ENCODE results near the gene WDR47. TPM values are rescaled to one million over a fixed set of nuclear protein-coding genes. Genes with fewer than 3 reads are reported as not detected.

Gene WDR47
- total and polyA plus RNA-seq, 2 of the 8 experiments (the other 6 are each of a cell fraction or from before 2014, with no cell fraction given) = 1.9 to 6.7 TPM

- Histone ChIP-seq H2BK12ac (ENCODE audit: low read depth, low read length) (no peak overlapping the region), H2AK5ac (ENCODE audit: low read depth, low read length) (no peak overlapping the region), H2AFZ (ENCODE audit: low read length) (no peak overlapping the region), H3K36me3 (ENCODE audit: control insufficient read depth in 2 of 4, insufficient read depth in 4 of 4, low read length in 3 of 4) (no peaks in the 10 kb centered on the region), H2BK120ac (replicated peaks; ENCODE audit: low read depth, low read length) (no peak overlapping the region), H3K18ac (ENCODE audit: extremely low read depth, low read length) (no peak overlapping the region), H4K91ac (replicated peaks; ENCODE audit: insufficient read length, low read length) (no peak overlapping the region), H3K4me1 (replicated peaks in 1 of 4; ENCODE audit: control insufficient read depth in 3 of 4, insufficient read depth in 4 of 4, low read length in 3 of 4) (no peaks in the 10 kb centered on the region), H3K56ac (replicated peaks; ENCODE audit: insufficient read length, low read depth, low read length) (no peak overlapping the region), H4K8ac (ENCODE audit: extremely low read depth, insufficient read depth, low read length) (no peak overlapping the region), H2BK20ac (ENCODE audit: low read length) (no peak overlapping the region), H3K23ac (ENCODE audit: insufficient read length) (no peak overlapping the region), H2BK5ac (ENCODE audit: low read depth, low read length) (no peak overlapping the region), H3K23me2 (ENCODE audit: low read depth, low read length) (peaks cover 2% of the 10 kb centered on the region; the same call in 1 of the 2 replicates), H3K27me3 (replicated peaks in 1 of 4; ENCODE audit: control insufficient read depth in 3 of 4, extremely low read depth in 1 of 4, insufficient read depth in 3 of 4, low read length in 3 of 4) (no peaks in the 10 kb centered on the region), H3K4me2 (ENCODE audit: insufficient read depth in 1 of 2, low read depth in 2 of 2, low read length in 2 of 2) (no peak overlapping the region), H3K9me3 (ENCODE audit: insufficient read depth in 2 of 2, low read depth in 1 of 2, low read length in 1 of 2) (no peaks in the 10 kb centered on the region), H3K4ac (replicated peaks; ENCODE audit: insufficient read length, low read depth, low read length) (no peak overlapping the region), H4K20me1 (replicated peaks in 1 of 2; ENCODE audit: control insufficient read depth in 1 of 2, insufficient read depth in 2 of 2, low read length in 2 of 2) (no peaks in the 10 kb centered on the region), H3K27ac (ENCODE audit: low read depth, low read length) (no peak overlapping the region), H3K79me1 (ENCODE audit: low read depth, low read length) (no peaks in the 10 kb centered on the region), H3K9ac (replicated peaks in 1 of 4; ENCODE audit: extremely low read depth in 1 of 4, low read depth in 3 of 4, low read length in 3 of 4) (no peak overlapping the region), H3K4me3 (ENCODE audit: extremely low read depth in 1 of 4, insufficient read depth in 2 of 4, low read depth in 3 of 4, low read length in 4 of 4) (no peak overlapping the region), H4K5ac (ENCODE audit: insufficient read length, low read depth, low read length) (no peak overlapping the region), H2BK15ac (ENCODE audit: low read length) (no peak overlapping the region), H3K79me2 (ENCODE audit: control insufficient read depth in 1 of 2, insufficient read depth in 2 of 2, low read length in 2 of 2) (no peaks in the 10 kb centered on the region), H3K14ac (ENCODE audit: insufficient read length) (no peak overlapping the region)
- WGBS, 2 experiments (ENCODE audit: extremely low coverage in 1 of 2, insufficient coverage in 1 of 2, insufficient read length in 1 of 2, insufficient replicate concordance in 2 of 2, low coverage in 1 of 2, low lambda C conversion rate in 2 of 2, missing lambda C conversion rate in 1 of 2) = 96% methylated on average over 6 of the region's 6 CpGs; no CpG with 5 or more reads in 1 of the 2 experiments
- ChIA-PET CTCF (ENCODE audit: partially characterized antibody) (interaction anchor here (0.6 kb wide), 1 partner anchor 1499 kb away, joined by 3 read pairs; no protein-coding TSS in a partner anchor), POLR2A (ENCODE audit: partially characterized antibody) (no interaction called here)
- TF ChIP-seq GTF2F1 (IDR thresholded peaks at IDR 0.05; ENCODE audit: borderline replicate concordance, low read depth, low read length) = no peak
- TF ChIP-seq ATF3 (IDR thresholded peaks at IDR 0.05; ENCODE audit: insufficient read depth, low read depth, low read length) = no peak
- no peak for TF ChIP-seq SUZ12 (IDR thresholded peaks at IDR 0.05; ENCODE audit: low read length)
- no peak for TF ChIP-seq TCF12 (IDR thresholded peaks at IDR 0.05; ENCODE audit: low read depth, low read length)
- TF ChIP-seq YY1 (IDR thresholded peaks at IDR 0.05; ENCODE audit: low read depth, low read length) = no peak
- FAIRE-seq (no peak), DNase-seq (ENCODE audit: low read depth in 1 of 2, low spot score in 2 of 2) (no peak)
These were observed 16.2 kb downstream of the WDR47 start for GRCh38 chr1:109025694-109026093.
